DOHH2 (cell line): ENCODE results near the gene RAD1.

ENCODE experiments used
- CTCF ChIP-seq: fragments of 200-600 bp; sonication (generic); IDR thresholded peaks from one replicate; pipeline ENCODE4 v1.5.1; 2014; ENCODE audit warnings: antibody characterized with exemption, mild to moderate bottlenecking, low read depth, low read length; ENCODE audit not compliant: poor library complexity, severe bottlenecking
- EZH2phosphoT487 ChIP-seq: fragments of 200-600 bp; sonication (generic); IDR thresholded peaks from 2 replicates; pipeline ENCODE4 v1.6.1; 2017; ENCODE audit warnings: borderline replicate concordance, mild to moderate bottlenecking, antibody characterized with exemption, low read length, moderate library complexity, mixed read lengths

- no peak for TF ChIP-seq CTCF
- no peak for TF ChIP-seq EZH2phosphoT487
These were observed 57.4 kb downstream of the RAD1 start for GRCh38 chr5:34857894-34858293.
